Measurements from ENCODE around the gene TNFRSF19.
"Not testable (repeated sequence)": the region's sequence is repeated elsewhere in the genome, so short reads cannot be mapped to it uniquely, and the experiment has no call there.

The TNFRSF19 gene

DNA sequence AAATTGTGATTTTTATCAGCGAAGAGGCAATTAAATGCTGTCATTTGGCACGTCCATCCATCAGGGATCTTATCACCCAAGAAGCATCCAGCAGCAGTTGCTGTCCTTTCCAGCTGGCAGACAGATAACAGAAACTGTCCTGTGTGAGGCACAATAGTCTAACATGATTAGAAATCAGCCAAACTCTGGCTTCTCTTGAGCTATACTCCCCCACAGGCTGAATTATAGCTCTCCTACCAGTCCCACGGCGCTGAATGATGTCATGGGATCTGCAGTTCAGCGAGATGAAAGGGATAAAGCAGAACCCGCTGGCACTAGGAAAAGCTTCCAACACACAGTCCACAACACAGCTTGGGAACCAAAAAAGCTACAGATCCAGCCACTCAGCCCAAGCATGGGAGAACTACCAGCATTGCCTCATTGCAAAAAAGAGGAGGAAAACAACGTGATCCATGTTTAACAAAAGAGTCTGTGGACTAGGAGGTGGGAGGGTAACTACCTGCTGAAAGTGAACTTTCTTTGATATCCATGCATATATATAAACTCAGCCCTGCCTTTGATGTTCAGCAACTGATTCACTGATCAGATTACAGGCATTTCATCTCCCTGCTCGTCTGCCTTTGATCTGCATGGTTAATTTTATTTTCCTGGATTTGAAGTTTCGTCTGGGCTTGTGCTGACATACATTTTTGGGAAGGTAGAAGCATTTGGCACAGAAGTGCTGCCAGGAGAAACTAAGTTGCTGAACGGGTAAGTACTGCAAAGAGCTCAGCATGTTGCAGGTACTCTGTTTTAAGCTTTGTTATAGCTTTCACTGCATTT is at the start of gene TNFRSF19:
TNFRSF19 (plus strand) TSS at position 314 of the 822 bp plus-strand sequence. CDS start 19,772 bp downstream, outside the sequence.
- no peak for DNase-seq (ENCODE audit: low read depth in 2 of 2)

- not testable (repeated sequence) for DNase-seq (ENCODE audit: low read depth in 2 of 2)
Measured at GRCh38 chr13:23529926-23530325, 40.3 kb upstream of the TNFRSF19 start.

- no peak for DNase-seq (ENCODE audit: low read depth in 2 of 2)
Measured at GRCh38 chr13:23531446-23531845, 38.8 kb upstream of the TNFRSF19 start.

- no peak for DNase-seq (ENCODE audit: low read depth in 2 of 2)
Measured at GRCh38 chr13:23534090-23534489, 36.1 kb upstream of the TNFRSF19 start.

DNA sequence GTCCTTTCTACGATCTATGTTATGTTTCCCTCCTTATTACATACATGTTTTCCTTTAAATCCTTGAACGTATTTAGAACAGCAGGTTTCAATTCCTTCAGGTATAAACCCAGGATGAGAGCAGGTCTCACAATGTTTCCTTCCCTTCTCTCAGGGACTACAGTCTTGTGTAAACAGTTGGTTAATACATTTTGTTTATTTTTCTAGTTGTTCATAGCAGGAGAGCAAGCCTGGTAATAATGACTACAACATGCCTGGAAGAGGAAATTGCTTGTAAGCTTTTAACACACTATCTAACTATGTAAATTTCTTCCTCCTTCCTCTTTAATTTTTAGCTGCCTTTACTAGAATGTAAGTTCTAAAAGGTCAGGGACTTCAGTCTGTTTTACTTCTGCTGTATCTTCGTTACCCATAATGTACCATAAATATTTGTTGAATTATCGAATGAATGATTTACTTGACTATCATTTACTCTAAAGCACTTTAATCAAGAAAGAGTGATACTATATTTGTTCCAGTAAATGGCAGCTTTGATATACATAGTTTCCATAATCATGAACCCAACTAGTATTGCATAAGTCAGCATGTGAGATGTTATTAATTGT is 28.9 kb upstream of the TNFRSF19 start:
- DNase-seq (ENCODE audit: low read depth in 2 of 2), result no peak

DNA sequence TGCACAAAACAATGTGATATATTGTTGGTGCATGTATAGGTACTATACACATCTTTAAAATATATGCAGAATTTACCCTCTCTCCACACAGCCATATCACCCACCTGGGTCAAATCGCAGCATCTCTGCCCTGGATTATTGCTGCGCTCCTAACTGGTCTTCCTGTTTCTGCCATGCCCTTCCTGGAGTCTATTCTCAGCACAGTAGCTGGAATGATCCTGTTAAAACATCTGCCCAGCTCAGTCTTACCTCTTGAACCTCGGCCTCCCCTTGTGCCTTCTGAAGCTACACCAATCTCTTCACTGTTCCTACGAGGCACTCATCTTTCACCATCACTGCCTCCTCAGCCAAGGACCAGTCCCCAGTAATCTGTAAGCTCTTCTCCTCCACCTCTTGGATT is 25.5 kb upstream of the TNFRSF19 start:
- no peak for DNase-seq (ENCODE audit: low read depth in 2 of 2)

DNA sequence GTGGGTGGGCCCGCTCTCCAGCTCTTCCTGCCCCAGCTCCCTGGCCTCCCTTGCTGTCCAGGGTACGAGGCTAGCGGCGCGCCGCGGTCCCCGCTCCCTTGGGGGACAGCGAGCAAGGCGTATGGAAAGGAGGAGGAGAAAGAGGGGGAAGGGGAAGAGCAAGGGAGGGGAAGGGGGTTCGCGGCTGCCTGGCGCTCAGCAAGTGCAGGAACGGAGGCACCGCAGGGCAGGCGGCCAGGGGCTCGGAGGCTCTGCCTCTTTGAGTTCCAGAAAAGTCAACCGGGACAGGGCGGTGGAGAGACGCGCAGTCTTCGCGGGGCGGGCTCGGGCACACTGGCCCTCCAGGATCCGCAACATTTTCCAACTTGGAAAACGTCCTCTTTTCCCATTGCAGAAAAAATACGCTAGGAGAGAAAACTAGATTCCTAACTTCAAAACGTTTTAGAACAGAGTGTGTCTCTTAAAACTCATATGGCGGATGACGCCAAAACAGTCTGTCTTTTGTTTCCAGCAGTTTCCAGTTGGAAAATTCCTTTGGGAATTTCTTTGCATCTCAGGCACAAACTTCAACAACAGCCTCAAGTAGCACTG is 23.1 kb upstream of the TNFRSF19 start:
- DNase-seq (ENCODE audit: low read depth in 2 of 2), result no peak

DNA sequence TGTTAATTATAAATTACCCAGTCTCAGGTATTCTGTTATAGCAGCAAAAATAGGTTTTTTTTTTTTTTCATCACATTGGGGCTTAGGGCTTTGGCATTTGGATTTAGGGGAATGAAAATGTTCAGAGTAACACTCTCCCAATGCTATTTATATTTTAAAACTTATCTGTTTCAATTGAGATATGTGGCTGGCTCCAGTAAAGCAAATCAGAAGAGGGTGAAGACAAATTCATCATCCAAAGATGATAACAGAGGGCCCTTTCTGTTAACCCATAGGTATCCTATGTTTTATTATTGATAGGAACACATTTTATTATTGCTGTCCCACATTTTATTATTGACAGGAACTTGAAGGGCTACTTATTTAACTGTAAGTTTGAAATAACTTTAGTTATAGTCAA is 20.5 kb upstream of the TNFRSF19 start:
- DNase-seq (ENCODE audit: low read depth in 2 of 2), result no peak

- DNase-seq (ENCODE audit: low read depth in 2 of 2), result no peak
Measured at GRCh38 chr13:23550163-23550562, 20.0 kb upstream of the TNFRSF19 start.

GRCh38 chr13:23551213-23552008 is 18.8 kb upstream of the TNFRSF19 start:
- DNase-seq (ENCODE audit: low read depth in 2 of 2), result no peak

GRCh38 chr13:23552171-23552570 is 18.0 kb upstream of the TNFRSF19 start:
- DNase-seq (ENCODE audit: low read depth in 2 of 2), result no peak

- DNase-seq (ENCODE audit: low read depth in 2 of 2), result no peak
Measured at GRCh38 chr13:23552661-23553060, 17.6 kb upstream of the TNFRSF19 start.

DNA sequence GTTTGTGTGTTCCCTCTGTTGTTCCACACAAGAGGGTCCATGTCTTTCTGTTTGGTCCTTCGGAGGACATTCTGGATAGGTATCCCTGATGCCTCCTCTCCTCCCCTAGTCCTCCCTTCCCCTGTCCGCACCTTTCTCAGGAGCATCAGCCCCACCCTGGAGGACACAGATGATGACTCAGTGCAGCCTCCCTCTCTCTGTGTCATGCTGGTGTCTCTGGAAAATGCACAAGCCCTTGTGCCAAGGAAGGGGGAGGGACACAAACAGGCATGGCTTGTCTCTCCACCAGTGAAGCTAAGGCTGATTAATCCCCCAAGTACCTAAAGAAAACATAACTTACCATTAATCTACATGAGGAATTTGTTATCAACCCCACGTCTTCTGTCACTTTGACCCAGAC is 16.2 kb upstream of the TNFRSF19 start:
- DNase-seq (ENCODE audit: low read depth in 2 of 2), result no peak

- DNase-seq (ENCODE audit: low read depth in 2 of 2), result no peak
Measured at GRCh38 chr13:23557043-23557442, 13.2 kb upstream of the TNFRSF19 start.

GRCh38 chr13:23557733-23558132 is 12.5 kb upstream of the TNFRSF19 start:
- no peak for DNase-seq (ENCODE audit: low read depth in 2 of 2)

DNA sequence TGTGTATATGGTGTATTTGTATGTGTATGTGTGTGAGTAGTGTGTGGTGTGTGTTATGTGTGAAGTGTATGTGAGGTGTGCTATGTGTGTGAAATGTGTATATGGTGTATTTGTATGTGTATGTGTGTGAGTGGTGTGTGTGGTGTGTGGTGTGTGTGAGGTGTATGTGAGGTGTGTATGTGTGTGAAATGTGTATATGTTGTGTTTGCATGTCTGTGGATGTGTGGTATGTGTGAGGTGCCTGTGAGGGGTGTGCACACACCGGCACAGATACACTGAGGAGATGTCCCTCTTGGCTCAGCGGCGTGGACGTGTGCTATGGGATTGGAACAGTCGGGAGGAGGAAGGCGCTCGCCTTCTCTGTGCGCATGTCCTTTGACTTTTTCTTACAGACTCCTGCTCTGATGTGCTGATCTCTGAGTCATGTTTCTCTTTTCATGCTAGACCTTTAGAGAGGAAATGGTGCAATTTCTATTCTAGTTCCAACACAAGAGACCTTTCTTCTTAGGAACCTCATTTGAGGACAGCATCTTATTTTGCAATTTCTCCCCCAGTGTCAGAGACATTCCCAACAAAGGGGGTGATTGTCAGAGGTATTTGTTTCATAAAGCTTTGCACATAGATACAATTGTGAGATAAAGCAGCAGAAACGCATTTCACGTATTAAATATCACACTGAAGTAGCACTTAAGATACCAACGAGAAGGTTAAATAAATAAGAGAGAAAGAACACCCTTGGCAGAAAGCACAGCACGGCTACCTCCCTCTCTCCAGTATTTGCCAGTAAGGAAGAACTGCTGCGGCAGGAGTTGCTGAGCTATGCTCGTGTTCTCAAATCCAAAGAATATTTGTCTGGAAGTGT is 11.3 kb upstream of the TNFRSF19 start:
- no peak for DNase-seq (ENCODE audit: low read depth in 2 of 2)

DNA sequence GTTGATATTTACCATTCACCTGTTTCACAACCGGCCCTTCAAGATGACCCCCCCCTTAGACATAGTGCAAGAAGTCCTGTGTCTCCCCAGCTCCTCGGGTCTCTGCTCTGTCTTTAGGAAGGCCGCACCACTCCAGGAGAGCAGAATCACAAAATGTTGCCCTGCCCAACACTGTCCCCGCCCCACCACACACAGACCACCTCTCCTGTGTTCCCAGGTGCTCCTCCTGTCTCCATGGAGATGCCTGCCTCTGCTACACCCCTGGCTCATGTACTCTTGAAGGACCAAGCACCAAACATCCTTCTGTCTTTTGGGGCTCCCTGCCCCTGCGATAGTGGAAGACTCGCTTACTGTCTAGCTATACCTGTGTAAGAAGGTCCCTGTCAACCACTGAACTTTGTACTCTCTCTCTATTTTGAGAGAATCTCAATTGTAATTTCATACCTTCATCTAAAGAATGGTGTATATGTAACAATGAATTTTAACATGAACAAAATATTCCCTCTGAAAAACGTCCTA is 9.6 kb upstream of the TNFRSF19 start:
- no peak for DNase-seq (ENCODE audit: low read depth in 2 of 2)

GRCh38 chr13:23561261-23561660 is 9.0 kb upstream of the TNFRSF19 start:
- no peak for DNase-seq (ENCODE audit: low read depth in 2 of 2)

GRCh38 chr13:23563085-23563845 is 6.9 kb upstream of the TNFRSF19 start:
- no peak for DNase-seq (ENCODE audit: low read depth in 2 of 2)

- DNase-seq (ENCODE audit: low read depth in 2 of 2), result no peak
Measured at GRCh38 chr13:23567906-23568460, 2.2 kb upstream of the TNFRSF19 start.

Measured in stimulated activated CD4-positive, alpha-beta T cell treated with anti-CD3 and anti-CD28 coated beads, Interleukin-1b, Interleukin-23, amount 100 ng/mL, for 4 hours (primary cell).